Measurements from ENCODE around the gene TPRX1.

TPRX1 gene

DNA sequence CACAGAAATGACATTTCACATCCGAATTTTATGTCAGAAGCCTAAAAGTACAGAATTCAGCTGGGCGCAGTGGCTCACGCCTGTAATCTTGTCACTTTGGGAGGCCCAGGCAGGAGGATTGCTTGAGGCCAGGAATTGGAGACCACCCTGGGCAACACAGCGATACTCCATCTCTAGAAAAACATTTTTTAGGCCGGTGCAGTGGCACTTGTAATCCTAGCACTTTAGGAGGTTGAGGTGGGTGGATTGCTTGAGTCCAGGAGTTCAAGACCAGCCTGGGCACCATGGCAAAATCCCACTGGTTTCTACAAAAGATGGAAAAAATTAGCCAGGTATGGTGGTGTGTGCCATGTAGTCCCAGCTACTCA lies 43.7 kb downstream of the TPRX1 start:
- no peak overlapping the region for H3K4me3 ChIP-seq (ENCODE audit: low read length)
- H4K20me1 ChIP-seq (ENCODE audit: insufficient read depth, low read length) = no peaks in the 10 kb centered on the region
- H3K27me3 ChIP-seq (replicated peaks; ENCODE audit: insufficient read depth, low read length) = no peaks in the 10 kb centered on the region
- H3F3A ChIP-seq (ENCODE audit: insufficient read depth, low read length) = no peaks in the 10 kb centered on the region
- H3K27ac ChIP-seq (ENCODE audit: low read length) = no peak overlapping the region
- H3K4me2 ChIP-seq (ENCODE audit: low read depth, low read length) = no peak overlapping the region
- no peaks in the 10 kb centered on the region for H3K36me3 ChIP-seq (replicated peaks; ENCODE audit: insufficient read depth, low read length)
- H3K4me1 ChIP-seq (ENCODE audit: low read length) = no peaks in the 10 kb centered on the region
- H3K9me2 ChIP-seq (replicated peaks; ENCODE audit: insufficient read depth, low read length) = no peaks in the 10 kb centered on the region
- H3K79me2 ChIP-seq (ENCODE audit: low read length) = no peaks in the 10 kb centered on the region
- no peaks in the 10 kb centered on the region for H3K9me3 ChIP-seq (replicated peaks; ENCODE audit: insufficient read depth, low read length)
- no peak overlapping the region for H2AFZ ChIP-seq (ENCODE audit: low read length)
- no peak for TF ChIP-seq EZH2 (optimal IDR thresholded peaks at IDR 0.05; ENCODE audit: low read depth, low read length)
- TF ChIP-seq EZH2phosphoT487 (IDR thresholded peaks at IDR 0.05; ENCODE audit: low read length) = no peak
- TF ChIP-seq, protein P1, sequence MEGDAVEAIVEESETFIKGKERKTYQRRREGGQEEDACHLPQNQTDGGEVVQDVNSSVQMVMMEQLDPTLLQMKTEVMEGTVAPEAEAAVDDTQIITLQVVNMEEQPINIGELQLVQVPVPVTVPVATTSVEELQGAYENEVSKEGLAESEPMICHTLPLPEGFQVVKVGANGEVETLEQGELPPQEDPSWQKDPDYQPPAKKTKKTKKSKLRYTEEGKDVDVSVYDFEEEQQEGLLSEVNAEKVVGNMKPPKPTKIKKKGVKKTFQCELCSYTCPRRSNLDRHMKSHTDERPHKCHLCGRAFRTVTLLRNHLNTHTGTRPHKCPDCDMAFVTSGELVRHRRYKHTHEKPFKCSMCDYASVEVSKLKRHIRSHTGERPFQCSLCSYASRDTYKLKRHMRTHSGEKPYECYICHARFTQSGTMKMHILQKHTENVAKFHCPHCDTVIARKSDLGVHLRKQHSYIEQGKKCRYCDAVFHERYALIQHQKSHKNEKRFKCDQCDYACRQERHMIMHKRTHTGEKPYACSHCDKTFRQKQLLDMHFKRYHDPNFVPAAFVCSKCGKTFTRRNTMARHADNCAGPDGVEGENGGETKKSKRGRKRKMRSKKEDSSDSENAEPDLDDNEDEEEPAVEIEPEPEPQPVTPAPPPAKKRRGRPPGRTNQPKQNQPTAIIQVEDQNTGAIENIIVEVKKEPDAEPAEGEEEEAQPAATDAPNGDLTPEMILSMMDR (IDR thresholded peaks at IDR 0.05; ENCODE audit: low read length) = no peak
- no peak for DNase-seq
- no peak overlapping the region for H3K9ac ChIP-seq (ENCODE audit: low read length)

DNA sequence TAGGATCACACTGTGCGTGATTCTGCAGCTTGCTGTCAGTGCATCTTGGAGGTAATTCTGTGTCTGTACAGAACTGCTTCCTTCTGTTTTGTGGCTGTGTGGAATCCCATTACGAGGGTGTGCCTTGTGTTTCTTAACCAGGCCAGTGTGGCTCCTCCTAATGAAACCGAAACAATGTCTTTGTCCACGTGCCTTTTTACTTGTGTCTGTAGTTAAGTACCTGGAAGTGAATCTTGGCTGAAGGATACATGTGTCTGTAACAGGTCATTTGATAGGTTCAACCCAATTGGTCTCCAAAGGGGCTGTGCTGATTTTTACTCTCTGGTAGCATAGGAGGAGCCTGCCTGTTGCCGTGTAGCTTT lies 45.9 kb downstream of the TPRX1 start:
- no peaks in the 10 kb centered on the region for H4K20me1 ChIP-seq (ENCODE audit: insufficient read depth, low read length)
- no peaks in the 10 kb centered on the region for H3K36me3 ChIP-seq (replicated peaks; ENCODE audit: insufficient read depth, low read length)
- no peaks in the 10 kb centered on the region for H3K4me1 ChIP-seq (ENCODE audit: low read length)
- H3K9ac ChIP-seq (ENCODE audit: low read length) = no peak overlapping the region
- no peaks in the 10 kb centered on the region for H3F3A ChIP-seq (ENCODE audit: insufficient read depth, low read length)
- no peak overlapping the region for H3K4me2 ChIP-seq (ENCODE audit: low read depth, low read length)
- no peaks in the 10 kb centered on the region for H3K27me3 ChIP-seq (replicated peaks; ENCODE audit: insufficient read depth, low read length)
- no peak overlapping the region for H3K4me3 ChIP-seq (ENCODE audit: low read length)
- H3K9me3 ChIP-seq (replicated peaks; ENCODE audit: insufficient read depth, low read length) = no peaks in the 10 kb centered on the region
- no peak overlapping the region for H3K27ac ChIP-seq (ENCODE audit: low read length)
- no peaks in the 10 kb centered on the region for H3K79me2 ChIP-seq (ENCODE audit: low read length)
- DNase-seq = no peak
- no peak overlapping the region for H2AFZ ChIP-seq (ENCODE audit: low read length)
- TF ChIP-seq EZH2 (optimal IDR thresholded peaks at IDR 0.05; ENCODE audit: low read depth, low read length) = no peak
- TF ChIP-seq EZH2phosphoT487 (IDR thresholded peaks at IDR 0.05; ENCODE audit: low read length) = no peak
- TF ChIP-seq, protein P1 (IDR thresholded peaks at IDR 0.05; ENCODE audit: low read length) = no peak
- H3K9me2 ChIP-seq (replicated peaks; ENCODE audit: insufficient read depth, low read length) = no peaks in the 10 kb centered on the region

DNA sequence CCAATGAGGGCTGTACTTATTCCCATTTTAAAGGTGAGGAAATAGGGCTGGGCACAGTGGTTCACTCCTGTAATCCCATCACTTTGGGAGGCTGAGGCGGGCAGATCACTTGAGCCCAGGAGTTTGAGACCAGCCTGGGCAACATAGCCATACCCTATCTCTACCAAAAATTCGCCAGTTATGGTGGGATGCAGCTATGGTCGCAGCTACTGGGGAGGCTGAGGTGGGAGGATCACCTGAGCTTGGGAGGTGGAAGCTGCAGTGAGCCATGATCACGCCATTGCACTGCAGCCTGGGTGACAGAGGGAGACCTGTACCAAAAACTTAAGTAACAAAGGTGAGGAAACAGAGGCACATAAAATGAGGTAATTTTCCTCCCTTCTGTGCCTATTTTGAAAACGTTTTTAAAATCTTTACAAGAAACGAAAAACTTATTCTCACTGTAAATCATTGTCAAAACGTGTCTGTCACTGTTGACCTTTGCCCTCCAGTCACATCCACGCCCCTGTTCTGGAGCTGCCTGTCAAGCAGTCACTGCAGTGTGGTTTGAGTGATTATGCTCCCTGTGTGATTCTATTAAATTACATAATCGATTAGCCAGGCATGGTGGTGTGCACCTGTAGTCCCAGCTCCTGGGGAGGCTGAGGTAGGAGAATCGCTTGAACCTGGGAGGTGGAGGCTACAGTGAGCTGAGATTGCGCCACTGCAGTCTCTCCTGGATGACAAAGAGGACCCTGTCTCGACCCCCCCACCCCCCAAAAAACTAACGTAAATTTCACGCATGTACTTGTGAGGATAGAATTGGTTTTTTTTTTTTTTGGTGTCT lies 46.5 kb downstream of the TPRX1 start:
- Histone ChIP-seq H3K4me1 (ENCODE audit: low read length) (no peaks in the 10 kb centered on the region), H3K4me3 (ENCODE audit: low read length) (no peak overlapping the region), H3K4me2 (ENCODE audit: low read depth, low read length) (no peak overlapping the region), H3K36me3 (replicated peaks; ENCODE audit: insufficient read depth, low read length) (no peaks in the 10 kb centered on the region), H3K27me3 (replicated peaks; ENCODE audit: insufficient read depth, low read length) (no peaks in the 10 kb centered on the region), H3K27ac (ENCODE audit: low read length) (no peak overlapping the region), H3K9me2 (replicated peaks; ENCODE audit: insufficient read depth, low read length) (no peaks in the 10 kb centered on the region), H3K9ac (ENCODE audit: low read length) (no peak overlapping the region), H3K79me2 (ENCODE audit: low read length) (no peaks in the 10 kb centered on the region), H3K9me3 (replicated peaks; ENCODE audit: insufficient read depth, low read length) (no peaks in the 10 kb centered on the region), H2AFZ (ENCODE audit: low read length) (no peak overlapping the region), H3F3A (ENCODE audit: insufficient read depth, low read length) (no peaks in the 10 kb centered on the region), H4K20me1 (ENCODE audit: insufficient read depth, low read length) (no peaks in the 10 kb centered on the region)
- TF ChIP-seq EZH2 (optimal IDR thresholded peaks at IDR 0.05; ENCODE audit: low read depth, low read length) = no peak
- TF ChIP-seq, protein P1 (IDR thresholded peaks at IDR 0.05; ENCODE audit: low read length) = no peak
- no peak for DNase-seq

All from MM.1S (cell line).